ENCODE measurements around the gene SNORC. TPM values are rescaled to one million over a fixed set of nuclear protein-coding genes. Genes with fewer than 3 reads are reported as not detected.

SNORC gene
- total and polyA plus RNA-seq, 4 donors, result 0.63 to 2.1 (median 1.3) TPM

GRCh38 chr2:232852676-232853075 lies 17.4 kb upstream of the SNORC start:
- no peak overlapping the region for H3K27ac ChIP-seq (ENCODE audit: low read depth in 1 of 2, low read length in 1 of 2)
- H3K9ac ChIP-seq (ENCODE audit: insufficient read depth in 1 of 2, low read length in 2 of 2), result no peak overlapping the region
- ATAC-seq (ENCODE audit: insufficient read depth, low FRiP score) (no peak), DNase-seq (no peak)
- peaks cover 0 to 4% (median 0%) of the 10 kb centered on the region in 5 donors for H3K4me1 ChIP-seq (ENCODE audit: control insufficient read depth in 5 of 5, insufficient read depth in 5 of 5, low read length in 5 of 5)
- H3K36me3 ChIP-seq (ENCODE audit: control insufficient read depth in 4 of 4, insufficient read depth in 4 of 4, low read length in 4 of 4), result peaks cover 34 to 48% (median 40%) of the 10 kb centered on the region in 4 donors
- no peaks in the 10 kb centered on the region for H3K9me3 ChIP-seq (ENCODE audit: control insufficient read depth in 4 of 4, insufficient read depth in 3 of 4, low read length in 3 of 4)
- no peak overlapping the region for H3K4me3 ChIP-seq
- H3K27me3 ChIP-seq (ENCODE audit: control insufficient read depth in 3 of 3, insufficient read depth in 3 of 3, low read length in 2 of 3), result no peaks in the 10 kb centered on the region
- WGBS, 2 donors, result 45 to 55% methylated on average over 2 of the region's 2 CpGs
- no peak for TF ChIP-seq CTCF (IDR thresholded peaks at IDR 0.05; ENCODE audit: control extremely low read depth, extremely low read depth)

GRCh38 chr2:232854082-232854481 lies 16.0 kb upstream of the SNORC start:
- peak; percentile 58 for ATAC-seq (ENCODE audit: insufficient read depth, low FRiP score)
- peak in 2 of 3 donors; percentile 38 to 42 for DNase-seq
- Histone ChIP-seq H3K36me3 (ENCODE audit: control insufficient read depth in 4 of 4, insufficient read depth in 4 of 4, low read length in 4 of 4) (peaks cover 37 to 47% (median 42%) of the 10 kb centered on the region in 4 donors), H3K4me3 (no peak overlapping the region), H3K4me1 (ENCODE audit: control insufficient read depth in 5 of 5, insufficient read depth in 5 of 5, low read length in 5 of 5) (peaks cover 0 to 4% (median 0%) of the 10 kb centered on the region in 5 donors), H3K27ac (ENCODE audit: low read depth in 1 of 2, low read length in 1 of 2) (no peak overlapping the region), H3K9me3 (ENCODE audit: control insufficient read depth in 4 of 4, insufficient read depth in 3 of 4, low read length in 3 of 4) (no peaks in the 10 kb centered on the region), H3K27me3 (ENCODE audit: control insufficient read depth in 3 of 3, insufficient read depth in 3 of 3, low read length in 2 of 3) (no peaks in the 10 kb centered on the region), H3K9ac (ENCODE audit: insufficient read depth in 1 of 2, low read length in 2 of 2) (no peak overlapping the region)
- WGBS, 2 donors, result 45 to 69% methylated on average over 7 of the region's 7 CpGs
- TF ChIP-seq CTCF (IDR thresholded peaks at IDR 0.05; ENCODE audit: control extremely low read depth, extremely low read depth), result no peak

DNA sequence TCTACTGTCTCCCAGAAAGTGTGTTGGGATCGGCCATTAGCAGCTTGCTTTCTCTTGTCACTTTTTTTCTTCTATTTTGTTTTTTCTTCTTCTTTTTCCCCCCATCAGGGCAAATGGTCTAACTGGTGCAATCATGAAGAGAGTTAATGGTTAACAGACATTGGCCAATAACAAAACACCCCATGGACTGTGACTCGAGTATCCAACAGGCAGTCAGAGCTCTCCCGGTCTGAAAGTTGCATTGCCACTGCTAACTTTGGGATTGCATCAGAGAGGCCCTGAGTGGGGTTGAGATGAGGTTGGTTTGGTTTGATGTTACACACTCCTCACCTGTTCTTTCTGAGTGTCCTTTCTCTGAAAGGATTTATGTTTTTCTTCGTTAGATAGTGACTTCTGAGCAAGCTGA lies 12.9 kb upstream of the SNORC start:
- Histone ChIP-seq H3K9me3 (ENCODE audit: control insufficient read depth in 4 of 4, insufficient read depth in 3 of 4, low read length in 3 of 4) (no peaks in the 10 kb centered on the region), H3K27ac (ENCODE audit: low read depth in 1 of 2, low read length in 1 of 2) (no peak overlapping the region), H3K36me3 (ENCODE audit: control insufficient read depth in 4 of 4, insufficient read depth in 4 of 4, low read length in 4 of 4) (peaks cover 35 to 36% (median 35%) of the 10 kb centered on the region in 4 donors), H3K4me3 (no peak overlapping the region), H3K9ac (ENCODE audit: insufficient read depth in 1 of 2, low read length in 2 of 2) (no peak overlapping the region), H3K27me3 (ENCODE audit: control insufficient read depth in 3 of 3, insufficient read depth in 3 of 3, low read length in 2 of 3) (no peaks in the 10 kb centered on the region), H3K4me1 (ENCODE audit: control insufficient read depth in 5 of 5, insufficient read depth in 5 of 5, low read length in 5 of 5) (peaks cover 0 to 4% (median 0%) of the 10 kb centered on the region in 5 donors)
- WGBS, 2 donors, result 67 to 78% methylated on average over 4 of the region's 4 CpGs
- ATAC-seq (ENCODE audit: insufficient read depth, low FRiP score) (no peak), DNase-seq (no peak)
- TF ChIP-seq CTCF (IDR thresholded peaks at IDR 0.05; ENCODE audit: control extremely low read depth, extremely low read depth), result no peak

DNA sequence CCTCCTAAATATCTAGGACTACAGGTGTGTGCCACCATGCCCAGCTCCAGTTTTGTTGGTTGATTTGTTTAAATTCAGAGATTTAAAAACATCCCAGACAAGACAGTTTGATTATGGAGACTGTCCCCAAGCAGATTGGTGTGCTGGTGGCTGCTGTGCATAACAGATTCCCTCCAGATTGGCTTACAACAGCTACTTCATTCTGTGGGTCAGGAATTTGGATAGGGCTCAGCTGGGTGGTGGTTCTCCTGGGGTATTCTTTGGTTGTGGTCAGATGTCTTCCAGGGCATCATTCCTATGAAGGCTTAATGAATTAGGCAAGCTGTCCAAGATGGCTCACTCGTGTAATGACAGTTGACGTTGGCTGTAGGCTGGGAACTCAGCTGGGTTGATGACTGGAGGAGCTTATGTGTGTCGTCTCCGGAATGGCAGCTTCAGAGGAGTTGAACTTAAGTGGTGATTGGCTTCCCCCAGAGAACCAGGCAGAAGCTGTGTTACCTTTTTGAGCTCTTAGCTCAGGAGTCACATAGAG lies 10.6 kb upstream of the SNORC start:
- 92 to 98% methylated on average over 4 of the region's 4 CpGs for WGBS, 2 donors
- no peak overlapping the region for H3K4me3 ChIP-seq
- peaks cover 30 to 36% (median 36%) of the 10 kb centered on the region in 4 donors for H3K36me3 ChIP-seq (ENCODE audit: control insufficient read depth in 4 of 4, insufficient read depth in 4 of 4, low read length in 4 of 4)
- TF ChIP-seq CTCF (IDR thresholded peaks at IDR 0.05; ENCODE audit: control extremely low read depth, extremely low read depth), result no peak
- ATAC-seq (ENCODE audit: insufficient read depth, low FRiP score) (no peak), DNase-seq (no peak)
- no peaks in the 10 kb centered on the region for H3K4me1 ChIP-seq (ENCODE audit: control insufficient read depth in 5 of 5, insufficient read depth in 5 of 5, low read length in 5 of 5)
- H3K9me3 ChIP-seq (ENCODE audit: control insufficient read depth in 4 of 4, insufficient read depth in 3 of 4, low read length in 3 of 4), result no peaks in the 10 kb centered on the region
- H3K27ac ChIP-seq (ENCODE audit: low read depth in 1 of 2, low read length in 1 of 2), result no peak overlapping the region
- no peak overlapping the region for H3K9ac ChIP-seq (ENCODE audit: insufficient read depth in 1 of 2, low read length in 2 of 2)
- H3K27me3 ChIP-seq (ENCODE audit: control insufficient read depth in 3 of 3, insufficient read depth in 3 of 3, low read length in 2 of 3), result no peaks in the 10 kb centered on the region
